ENCODE results near the gene CRB3. TPM values are rescaled to one million over a fixed set of nuclear protein-coding genes. Genes with fewer than 3 reads are reported as not detected.

Gene CRB3
- total and polyA plus RNA-seq, 11 donors: 0.28 to 1.6 (median 0.46) TPM; not detected in 7

DNA sequence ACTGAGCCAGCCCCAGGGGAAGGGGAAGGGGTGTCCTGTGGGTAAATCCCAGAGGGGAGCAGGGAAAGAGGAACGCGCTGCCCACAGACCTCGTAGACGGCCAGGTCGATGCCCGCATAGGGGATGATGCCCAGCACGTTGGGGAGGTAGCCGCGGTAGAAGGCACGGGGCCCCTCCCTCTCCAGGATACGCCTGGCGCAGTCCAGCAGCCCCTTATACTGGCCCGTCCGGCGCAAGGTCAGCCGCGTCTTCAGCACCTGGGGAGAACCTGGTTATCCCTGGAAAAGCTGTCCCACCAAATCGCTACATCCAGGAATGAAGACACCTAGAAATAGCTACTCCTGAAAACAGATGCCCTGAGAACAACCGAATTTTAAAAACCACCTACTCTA, 11.9 kb upstream of the CRB3 start:
- TF ChIP-seq, protein P1, sequence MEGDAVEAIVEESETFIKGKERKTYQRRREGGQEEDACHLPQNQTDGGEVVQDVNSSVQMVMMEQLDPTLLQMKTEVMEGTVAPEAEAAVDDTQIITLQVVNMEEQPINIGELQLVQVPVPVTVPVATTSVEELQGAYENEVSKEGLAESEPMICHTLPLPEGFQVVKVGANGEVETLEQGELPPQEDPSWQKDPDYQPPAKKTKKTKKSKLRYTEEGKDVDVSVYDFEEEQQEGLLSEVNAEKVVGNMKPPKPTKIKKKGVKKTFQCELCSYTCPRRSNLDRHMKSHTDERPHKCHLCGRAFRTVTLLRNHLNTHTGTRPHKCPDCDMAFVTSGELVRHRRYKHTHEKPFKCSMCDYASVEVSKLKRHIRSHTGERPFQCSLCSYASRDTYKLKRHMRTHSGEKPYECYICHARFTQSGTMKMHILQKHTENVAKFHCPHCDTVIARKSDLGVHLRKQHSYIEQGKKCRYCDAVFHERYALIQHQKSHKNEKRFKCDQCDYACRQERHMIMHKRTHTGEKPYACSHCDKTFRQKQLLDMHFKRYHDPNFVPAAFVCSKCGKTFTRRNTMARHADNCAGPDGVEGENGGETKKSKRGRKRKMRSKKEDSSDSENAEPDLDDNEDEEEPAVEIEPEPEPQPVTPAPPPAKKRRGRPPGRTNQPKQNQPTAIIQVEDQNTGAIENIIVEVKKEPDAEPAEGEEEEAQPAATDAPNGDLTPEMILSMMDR (IDR thresholded peaks at IDR 0.05): no peak
- no peak for TF ChIP-seq POLR2A (IDR thresholded peaks at IDR 0.05)
- no peak overlapping the region for H3K27ac ChIP-seq
- ATAC-seq: no peak
- peaks cover 3 to 51% (median 36%) of the 10 kb centered on the region in 9 donors for H3K36me3 ChIP-seq
- no peaks in the 10 kb centered on the region for H3K4me1 ChIP-seq
- no peak overlapping the region for H3K4me3 ChIP-seq
- peaks cover 0 to 21% (median 9%) of the 10 kb centered on the region in 12 donors for H3K9me3 ChIP-seq
- no peak for DNase-seq
- intact Hi-C loops (cut with DNase I): no loop called here
- H3K27me3 ChIP-seq: no peaks in the 10 kb centered on the region
- 94 to 96% (median 95%) methylated on average over 16 to 19 of the region's 19 CpGs for WGBS, 4 donors

DNA sequence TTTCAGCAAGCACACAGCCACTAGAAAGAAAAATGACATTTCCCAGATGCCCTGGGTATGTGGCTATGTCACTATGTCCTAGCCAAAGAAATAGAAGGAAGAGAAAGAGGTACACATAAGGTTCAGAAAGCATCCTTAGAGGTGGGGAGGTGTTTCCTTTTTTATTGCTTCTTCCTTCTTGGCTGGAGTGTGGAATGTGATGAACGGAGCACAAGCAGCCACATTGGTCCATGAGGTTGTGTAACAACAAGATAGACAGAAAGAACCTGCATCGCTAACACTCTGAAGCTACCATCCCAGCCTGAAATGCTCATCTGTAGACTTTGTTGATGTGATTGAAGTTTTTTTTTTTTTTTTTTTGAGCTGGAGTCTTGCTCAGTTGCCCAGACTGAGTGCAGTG, 11.2 kb upstream of the CRB3 start:
- Histone ChIP-seq H3K27me3 (no peaks in the 10 kb centered on the region), H3K4me3 (no peak overlapping the region), H3K36me3 (peaks cover 3 to 47% (median 36%) of the 10 kb centered on the region in 9 donors), H3K27ac (no peak overlapping the region), H3K9me3 (peaks cover 0 to 21% (median 9%) of the 10 kb centered on the region in 12 donors), H3K4me1 (peaks cover 0 to 2% (median 0%) of the 10 kb centered on the region in 12 donors)
- no peak for ATAC-seq
- intact Hi-C loops (cut with DNase I): no loop called here
- WGBS, 4 donors: 95 to 99% (median 97%) methylated on average over 2 of the region's 2 CpGs
- no peak for DNase-seq
- no peak for TF ChIP-seq POLR2A (IDR thresholded peaks at IDR 0.05)
- TF ChIP-seq, protein P1 (IDR thresholded peaks at IDR 0.05): no peak

DNA sequence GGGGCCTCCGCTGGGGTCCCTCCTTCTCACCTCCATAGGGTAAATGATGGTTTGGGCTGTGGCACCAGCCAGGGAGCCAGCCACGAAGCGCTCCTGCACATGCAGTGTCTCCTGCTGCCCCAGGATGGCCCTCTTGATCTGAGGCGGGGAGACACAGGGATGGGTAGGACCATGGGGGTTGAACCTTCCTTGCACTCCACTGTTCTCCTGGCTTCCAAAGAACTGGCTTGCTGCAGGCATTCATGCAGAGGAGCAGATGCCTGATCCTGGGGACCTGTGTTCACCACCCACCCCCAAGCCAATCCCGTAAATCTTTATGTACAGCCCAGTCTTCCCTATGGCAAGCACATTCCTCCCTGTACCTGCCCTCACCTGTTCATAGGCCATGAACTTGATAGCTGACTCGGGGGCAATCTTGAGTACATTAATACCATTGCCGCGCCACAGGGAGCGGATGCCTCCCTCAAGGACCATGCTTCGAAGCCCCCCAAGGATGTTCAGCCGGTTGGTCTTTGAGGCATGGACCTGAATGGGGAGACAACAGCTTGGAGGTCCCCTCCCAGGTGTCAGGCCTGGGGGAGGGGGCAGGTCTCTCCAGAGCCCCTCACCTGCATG, 10.0 kb upstream of the CRB3 start:
- Histone ChIP-seq H3K36me3 (peaks cover 3 to 47% (median 36%) of the 10 kb centered on the region in 9 donors), H3K27me3 (no peaks in the 10 kb centered on the region), H3K9me3 (peaks cover 0 to 21% (median 9%) of the 10 kb centered on the region in 12 donors), H3K27ac (no peak overlapping the region), H3K4me1 (peaks cover 0 to 13% (median 4%) of the 10 kb centered on the region in 12 donors), H3K4me3 (no peak overlapping the region)
- DNase-seq (no peak), ATAC-seq (no peak)
- no peak for TF ChIP-seq POLR2A (IDR thresholded peaks at IDR 0.05)
- TF ChIP-seq, protein P1 (IDR thresholded peaks at IDR 0.05): no peak
- intact Hi-C loops (cut with DNase I): no loop called here
- WGBS, 4 donors: 96 to 99% (median 98%) methylated on average over 10 to 11 of the region's 11 CpGs

DNA sequence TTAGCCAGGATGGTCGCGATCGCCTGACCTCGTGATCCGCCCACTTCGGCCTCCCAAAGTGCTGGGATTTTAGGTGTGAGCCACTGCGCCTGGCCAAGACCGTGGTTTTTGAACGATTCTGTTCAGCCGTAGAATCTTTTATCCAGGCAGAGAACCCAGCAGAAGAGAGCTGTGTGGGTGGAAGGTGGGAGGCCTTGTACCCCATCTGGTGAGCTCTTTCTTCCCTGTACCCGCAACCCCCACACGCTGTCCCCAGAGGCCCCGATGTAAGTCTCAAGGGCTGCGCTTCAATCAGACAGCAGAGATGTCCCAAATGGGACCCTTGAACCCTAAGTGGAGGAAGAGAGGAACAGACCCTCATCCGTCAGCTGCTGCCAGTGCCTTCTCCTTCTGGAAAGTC, 8.1 kb upstream of the CRB3 start:
- H3K27ac ChIP-seq: no peak overlapping the region
- H3K9me3 ChIP-seq: peaks cover 0 to 21% (median 9%) of the 10 kb centered on the region in 12 donors
- ATAC-seq: no peak
- peaks cover 0 to 3% (median 0%) of the 10 kb centered on the region in 9 donors for H3K27me3 ChIP-seq
- H3K4me3 ChIP-seq: no peak overlapping the region
- H3K36me3 ChIP-seq: peaks cover 3 to 41% (median 36%) of the 10 kb centered on the region in 9 donors
- DNase-seq: no peak
- peaks cover 0 to 26% (median 8%) of the 10 kb centered on the region in 12 donors for H3K4me1 ChIP-seq
- 88 to 99% (median 96%) methylated on average over 11 to 15 of the region's 15 CpGs for WGBS, 4 donors
- TF ChIP-seq POLR2A (IDR thresholded peaks at IDR 0.05): no peak
- TF ChIP-seq, protein P1 (IDR thresholded peaks at IDR 0.05): no peak
- intact Hi-C loops (cut with DNase I): no loop called here
